NCI-H446 treated with DMSO at 0.1 percent for 48 hours (cell line): Measurements from ENCODE around the gene CALCR.
"Not testable (repeated sequence)": the region's sequence is repeated elsewhere in the genome, so short reads cannot be mapped to it uniquely, and the experiment has no call there.

Experiments used
- DNase-seq: peaks from one replicate; lab custom pipeline; 2025; lab: John Stamatoyannopoulos, UW

The CALCR gene

DNA sequence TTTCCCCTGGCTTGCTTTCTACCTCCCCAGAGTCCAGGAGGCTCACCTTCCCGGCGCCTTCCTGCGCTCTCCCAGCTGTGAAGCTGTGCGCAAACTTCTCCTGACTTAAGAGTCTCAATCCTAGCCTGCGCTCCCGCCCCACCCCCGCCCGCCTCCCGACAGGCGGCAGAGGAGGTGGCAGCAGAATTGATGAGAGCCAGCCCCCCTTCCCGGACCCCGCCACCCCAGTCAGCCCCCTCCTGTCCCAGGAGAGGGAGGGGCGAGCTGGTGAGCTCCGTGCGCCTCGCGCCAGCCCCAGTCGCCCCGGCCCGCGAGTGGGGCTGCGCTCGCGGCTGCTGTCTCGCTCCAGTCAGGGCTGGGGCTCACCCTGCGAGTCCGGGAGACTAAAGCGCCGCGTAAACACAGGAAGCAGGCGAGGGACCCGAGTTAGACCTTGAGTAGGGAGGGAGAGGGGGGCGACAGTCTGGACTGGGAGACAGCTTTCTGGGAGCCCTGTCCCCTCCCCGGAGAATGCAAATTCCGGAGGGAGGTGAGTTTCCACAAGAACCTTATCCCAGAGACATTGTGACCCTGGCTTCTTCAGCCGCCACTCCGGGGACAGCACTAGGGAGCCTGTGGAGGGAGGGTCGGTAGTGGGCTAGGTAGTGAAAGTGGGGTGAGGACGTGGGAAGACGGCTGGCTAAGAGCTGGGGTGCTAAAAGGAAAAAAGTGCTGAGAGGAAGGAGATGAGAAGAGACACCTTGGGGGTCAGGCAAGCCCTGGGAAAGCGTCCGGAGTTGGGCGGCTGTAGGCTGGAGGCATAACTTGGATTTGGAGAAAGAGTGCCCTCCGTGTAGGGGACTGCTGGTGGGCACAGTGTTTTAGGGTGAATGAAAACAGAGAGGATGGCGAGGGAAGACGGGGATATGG is at the start of gene CALCR:
Gene CALCR (minus strand): TSS at position 79 of the 909 bp plus-strand sequence. CDS start 87,743 bp downstream, outside the sequence.
- DNase-seq = no peak

DNA sequence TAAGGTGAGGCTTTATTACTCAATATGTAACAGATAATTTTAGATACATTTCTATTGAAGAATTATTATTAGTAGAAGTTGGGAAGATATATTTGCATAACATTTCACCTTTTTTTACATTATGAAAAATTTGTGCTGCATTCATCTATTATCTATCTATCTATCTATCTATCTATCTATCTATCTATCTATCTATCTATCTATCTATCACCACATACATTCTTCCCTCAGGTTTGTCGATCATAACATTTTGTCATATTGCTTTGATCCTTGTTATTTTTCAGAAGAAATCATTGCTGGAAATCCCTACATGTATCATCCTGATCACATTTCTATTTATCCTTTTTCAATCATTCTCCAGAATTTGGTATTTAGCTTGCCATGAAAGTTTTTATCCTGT is 49.3 kb upstream of the CALCR start:
- no peak for DNase-seq

DNA sequence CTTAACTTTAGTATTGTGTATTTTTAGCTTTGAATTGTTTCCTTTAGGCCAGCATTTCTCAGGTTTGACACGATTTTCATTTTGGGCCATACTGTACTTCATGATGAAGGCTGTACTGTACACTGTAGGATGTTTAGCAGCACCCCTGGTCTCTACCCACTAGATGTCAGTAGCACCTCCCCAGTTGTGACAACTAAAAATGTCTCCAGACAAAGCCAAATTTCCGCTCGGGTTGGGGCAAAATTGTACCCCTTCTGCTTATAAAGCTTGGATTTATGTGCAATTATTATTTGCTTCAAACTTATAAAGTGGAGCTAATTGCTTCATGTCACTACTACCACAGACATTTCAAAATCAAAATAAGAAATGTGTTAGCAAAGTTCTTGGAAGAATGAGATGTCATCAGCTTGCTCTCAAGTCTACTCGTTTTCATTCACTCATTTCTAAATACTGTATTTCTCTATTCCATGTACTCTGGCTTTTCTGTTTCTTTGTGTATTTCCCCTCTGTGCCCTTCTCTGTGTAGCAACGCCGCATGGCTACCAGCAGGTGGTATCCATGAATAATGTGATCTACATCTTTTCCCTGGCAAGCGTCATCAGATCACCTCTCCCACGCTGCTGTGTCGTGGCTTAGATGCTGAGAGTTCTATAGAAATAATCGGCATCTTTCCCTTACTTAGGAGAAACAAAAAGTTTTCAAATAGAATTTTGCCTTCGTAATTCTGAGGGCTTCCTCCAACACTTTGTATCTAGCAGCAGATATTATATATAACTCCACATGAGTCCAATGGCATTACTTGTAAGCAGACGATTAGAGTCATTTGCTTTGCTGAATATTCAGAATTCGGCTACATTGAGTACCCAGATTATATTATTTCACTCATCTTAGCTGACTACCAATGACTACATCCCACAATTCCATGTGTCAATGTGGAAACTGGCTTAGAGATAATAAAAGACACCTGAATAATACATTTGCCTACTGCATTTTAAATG is 47.8 kb upstream of the CALCR start:
- no peak for DNase-seq

DNA sequence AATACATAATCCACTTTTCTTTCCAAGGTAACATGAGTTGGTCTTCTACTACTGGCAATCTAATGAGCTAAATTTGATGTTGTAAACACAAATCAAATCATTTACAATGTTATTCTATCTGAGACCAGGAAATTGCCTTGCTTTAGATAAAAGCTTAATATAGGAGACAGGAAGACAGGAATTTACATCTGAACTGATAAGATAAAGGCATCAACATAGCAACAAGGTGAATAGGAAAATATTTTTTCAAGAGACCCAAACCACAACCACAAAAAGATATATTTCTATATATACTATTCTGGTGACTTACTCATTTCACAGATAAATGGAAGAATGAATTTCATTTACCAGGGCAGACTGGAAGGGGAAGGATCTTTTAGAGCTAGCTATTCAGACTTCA is 46.3 kb upstream of the CALCR start:
- DNase-seq = no peak

DNA sequence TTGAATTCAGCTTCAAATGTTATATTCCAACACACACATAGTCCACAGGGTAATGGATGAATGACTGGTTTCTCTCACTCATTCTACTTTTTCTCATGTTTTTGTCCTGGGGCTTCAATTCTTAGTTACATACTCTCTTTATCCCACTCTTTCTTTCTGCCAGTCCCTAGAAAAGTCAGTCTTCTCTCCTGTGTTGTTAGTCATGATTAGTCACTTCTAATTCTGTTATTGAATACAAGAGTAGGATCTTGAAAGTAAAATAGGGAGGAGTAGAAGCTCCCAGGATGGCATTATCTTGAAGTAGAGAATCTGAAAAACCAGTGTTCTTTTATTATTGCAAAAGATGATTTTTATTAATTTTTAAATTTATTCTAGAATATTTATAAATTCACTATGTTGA is 45.5 kb upstream of the CALCR start:
- DNase-seq = no peak

DNA sequence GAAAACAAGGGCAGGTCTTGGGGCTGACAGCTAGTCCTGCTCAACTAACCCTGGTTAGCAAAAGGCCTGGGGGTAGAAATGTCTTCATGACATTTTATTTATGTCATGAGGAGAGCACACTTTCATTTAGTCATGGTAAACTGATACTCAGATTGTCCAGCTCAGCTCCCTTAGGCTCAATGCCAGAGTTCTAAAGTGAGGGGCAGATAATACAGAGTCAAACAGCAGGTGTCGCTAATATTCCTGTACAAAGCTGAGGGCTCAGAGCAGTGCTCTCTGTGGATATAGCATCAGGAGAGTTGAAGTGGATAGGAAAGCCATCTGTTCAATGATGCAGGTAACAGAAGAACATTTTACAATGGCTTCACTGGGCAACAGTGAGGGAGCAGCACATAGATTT is 26.8 kb upstream of the CALCR start:
- no peak for DNase-seq

DNA sequence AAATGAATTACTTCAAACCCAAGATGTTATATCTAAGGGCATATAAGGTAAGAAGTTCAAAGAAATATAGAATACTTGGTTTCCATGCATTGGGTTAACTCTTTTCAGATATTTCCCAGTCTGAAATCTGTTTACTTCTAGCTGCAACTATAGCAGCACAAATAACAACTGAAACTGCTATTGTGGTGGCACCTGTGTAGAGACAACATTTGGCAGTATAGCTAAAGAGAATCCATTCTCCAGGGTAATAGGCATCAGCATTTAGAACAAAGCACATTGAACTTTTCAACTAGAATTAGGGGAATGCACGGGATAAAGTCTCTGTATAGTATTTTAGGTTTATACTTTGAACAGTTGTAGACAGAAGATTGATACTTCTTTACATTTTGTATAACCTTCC is 19.7 kb upstream of the CALCR start:
- no peak for DNase-seq

DNA sequence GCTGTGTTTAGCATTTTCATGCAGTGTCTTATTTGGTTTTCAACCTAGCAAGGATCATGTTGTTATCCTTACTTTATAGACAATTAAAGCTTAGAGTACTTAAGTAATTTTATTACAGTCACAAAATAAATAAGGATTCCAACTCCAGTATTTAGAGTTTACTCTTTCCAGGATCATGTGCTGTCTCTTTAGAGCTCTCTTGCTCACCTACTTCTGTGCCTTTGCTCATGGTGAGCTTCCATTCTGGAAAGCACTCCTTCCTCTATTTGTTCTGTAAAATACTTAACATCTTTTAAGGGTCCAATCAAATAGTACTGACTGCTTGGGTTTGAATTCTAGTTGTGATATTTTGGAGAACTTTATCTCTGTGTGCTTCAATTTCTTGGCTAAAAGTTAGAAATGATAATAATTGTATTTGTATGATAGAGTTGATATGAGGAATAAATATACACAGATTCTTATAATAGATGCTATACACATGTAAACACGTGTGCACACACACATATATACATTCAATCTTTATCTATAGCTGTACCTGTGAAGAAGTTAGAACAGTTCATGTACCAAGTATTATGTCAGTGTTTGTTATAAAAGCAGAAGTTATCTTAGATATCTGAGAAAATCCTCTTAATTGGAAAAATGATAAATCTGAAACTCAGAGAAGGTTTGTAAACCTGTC is 18.2 kb upstream of the CALCR start:
- no peak for DNase-seq

DNA sequence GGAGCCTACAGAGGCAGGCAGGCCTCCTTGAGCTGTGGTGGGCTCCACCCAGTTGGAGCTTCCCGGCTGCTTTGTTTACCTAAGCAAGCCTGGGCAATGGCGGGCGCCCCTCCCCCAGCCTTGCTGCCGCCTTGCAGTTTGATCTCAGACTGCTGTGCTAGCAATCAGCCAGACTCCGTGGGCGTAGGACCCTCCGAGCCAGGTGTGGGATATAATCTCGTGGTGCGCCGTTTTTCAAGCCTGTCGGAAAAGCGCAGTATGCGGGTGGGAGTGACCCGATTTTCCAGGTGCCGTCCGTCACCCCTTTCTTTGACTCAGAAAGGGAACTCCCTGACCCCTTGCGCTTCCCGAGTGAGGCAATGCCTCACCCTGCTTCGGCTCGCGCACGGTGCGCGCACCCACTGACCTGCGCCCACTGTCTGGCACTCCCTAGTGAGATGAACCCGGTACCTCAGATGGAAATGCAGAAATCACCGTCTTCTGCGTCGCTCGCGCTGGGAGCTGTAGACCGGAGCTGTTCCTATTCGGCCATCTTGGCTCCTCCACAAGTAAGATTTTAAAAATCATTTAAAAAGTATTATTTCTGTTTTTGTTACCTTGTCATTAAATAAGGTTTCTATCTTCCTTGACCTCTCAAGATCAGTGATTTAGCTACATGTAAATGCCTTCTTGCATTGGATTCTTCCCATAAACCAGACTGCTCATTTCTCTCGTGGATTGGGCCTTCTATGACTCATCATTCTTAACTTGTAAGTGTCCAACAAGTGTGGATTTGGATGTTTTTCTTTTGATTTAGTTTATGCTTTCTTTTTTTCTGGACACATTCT is 16.9 kb upstream of the CALCR start:
- DNase-seq = not testable (repeated sequence)

DNA sequence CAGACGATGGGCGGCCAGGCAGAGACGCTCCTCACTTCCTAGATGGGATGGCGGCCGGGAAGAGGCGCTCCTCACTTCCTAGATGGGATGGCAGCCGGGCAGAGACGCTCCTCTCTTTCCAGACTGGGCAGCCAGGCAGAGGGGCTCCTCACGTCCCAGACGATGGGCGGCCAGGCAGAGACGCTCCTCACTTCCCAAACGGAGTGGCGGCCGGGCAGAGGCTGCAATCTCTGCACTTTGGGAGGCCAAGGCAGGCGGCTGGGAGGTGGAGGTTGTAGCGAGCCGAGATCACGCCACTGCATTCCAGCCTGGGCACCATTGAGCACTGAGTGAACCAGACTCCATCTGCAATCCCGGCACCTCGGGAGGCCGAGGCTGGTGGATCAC is 11.9 kb upstream of the CALCR start:
- not testable (repeated sequence) for DNase-seq

DNA sequence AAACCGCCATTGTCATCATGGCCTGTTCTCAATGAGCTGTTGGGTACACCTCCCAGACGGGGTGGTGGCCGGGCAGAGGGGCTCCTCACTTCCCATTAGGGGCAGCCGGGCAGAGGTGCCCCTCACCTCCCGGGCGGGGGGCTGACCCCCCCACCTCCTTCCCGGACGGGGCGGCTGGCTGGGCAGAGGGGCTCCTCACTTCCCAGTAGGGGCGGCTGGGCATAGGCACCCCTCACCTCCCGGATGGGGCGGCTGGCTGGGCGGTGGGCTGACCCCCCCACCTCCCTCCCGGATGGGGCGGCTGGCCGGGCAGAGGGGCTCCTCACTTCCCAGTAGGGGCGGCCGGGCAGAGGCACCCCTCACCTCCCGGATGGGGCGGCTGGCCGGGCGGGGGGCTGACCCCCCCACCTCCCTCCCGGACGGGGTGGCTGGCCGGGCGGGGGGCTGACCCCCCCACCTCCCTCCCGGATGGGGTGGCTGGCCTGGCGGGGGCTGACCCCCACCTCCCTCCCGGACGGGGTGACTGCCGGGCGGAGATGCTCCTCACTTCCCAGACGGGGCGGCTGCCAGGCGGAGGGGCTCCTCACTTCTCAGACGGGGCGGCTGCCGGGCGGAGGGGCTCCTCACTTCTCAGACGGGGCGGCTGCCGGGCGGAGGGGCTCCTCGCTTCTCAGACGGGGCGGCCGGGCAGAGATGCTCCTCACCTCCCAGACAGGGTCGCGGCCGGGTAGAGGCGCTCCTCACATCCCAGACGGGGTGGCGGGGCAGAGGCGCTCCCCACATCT is 11.4 kb upstream of the CALCR start:
- DNase-seq = not testable (repeated sequence)

DNA sequence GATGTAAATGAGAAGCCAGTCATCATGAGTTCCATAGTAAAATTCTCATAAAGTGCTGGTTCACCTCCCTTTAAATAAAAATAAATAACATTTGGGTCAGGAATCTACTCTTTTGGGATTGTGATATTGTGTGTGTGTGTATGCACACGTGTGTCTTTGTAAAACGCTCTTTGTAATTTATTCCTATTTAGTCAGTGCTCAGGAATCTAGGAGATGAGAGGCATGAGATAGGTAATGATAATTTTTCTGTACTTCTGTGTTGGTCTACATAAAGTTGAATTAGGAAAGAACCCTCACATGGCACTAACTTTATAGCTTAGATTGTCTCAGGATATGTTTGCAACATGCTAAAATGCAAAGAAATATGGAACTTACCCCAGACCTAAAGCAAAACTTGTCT is 4.9 kb upstream of the CALCR start:
- DNase-seq = no peak

DNA sequence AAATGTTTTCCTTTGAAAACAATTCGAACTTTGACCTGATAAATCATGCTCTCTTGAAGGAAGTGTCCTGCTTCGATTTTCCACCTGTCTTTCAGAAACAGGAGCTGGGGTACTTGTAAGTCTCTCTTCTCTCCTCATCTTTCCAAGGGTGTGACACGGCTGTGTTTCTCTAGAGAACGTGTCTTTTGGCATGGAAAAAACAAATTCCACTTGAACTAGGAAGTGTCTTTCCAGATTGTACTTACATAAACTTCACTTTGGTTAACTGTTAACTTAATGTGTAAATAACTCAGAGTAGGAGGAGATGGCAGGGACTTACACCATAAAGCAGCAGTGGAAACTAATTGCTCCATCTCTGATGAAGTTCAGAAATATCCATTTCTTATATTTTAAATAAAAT is 4.2 kb upstream of the CALCR start:
- no peak for DNase-seq

DNA sequence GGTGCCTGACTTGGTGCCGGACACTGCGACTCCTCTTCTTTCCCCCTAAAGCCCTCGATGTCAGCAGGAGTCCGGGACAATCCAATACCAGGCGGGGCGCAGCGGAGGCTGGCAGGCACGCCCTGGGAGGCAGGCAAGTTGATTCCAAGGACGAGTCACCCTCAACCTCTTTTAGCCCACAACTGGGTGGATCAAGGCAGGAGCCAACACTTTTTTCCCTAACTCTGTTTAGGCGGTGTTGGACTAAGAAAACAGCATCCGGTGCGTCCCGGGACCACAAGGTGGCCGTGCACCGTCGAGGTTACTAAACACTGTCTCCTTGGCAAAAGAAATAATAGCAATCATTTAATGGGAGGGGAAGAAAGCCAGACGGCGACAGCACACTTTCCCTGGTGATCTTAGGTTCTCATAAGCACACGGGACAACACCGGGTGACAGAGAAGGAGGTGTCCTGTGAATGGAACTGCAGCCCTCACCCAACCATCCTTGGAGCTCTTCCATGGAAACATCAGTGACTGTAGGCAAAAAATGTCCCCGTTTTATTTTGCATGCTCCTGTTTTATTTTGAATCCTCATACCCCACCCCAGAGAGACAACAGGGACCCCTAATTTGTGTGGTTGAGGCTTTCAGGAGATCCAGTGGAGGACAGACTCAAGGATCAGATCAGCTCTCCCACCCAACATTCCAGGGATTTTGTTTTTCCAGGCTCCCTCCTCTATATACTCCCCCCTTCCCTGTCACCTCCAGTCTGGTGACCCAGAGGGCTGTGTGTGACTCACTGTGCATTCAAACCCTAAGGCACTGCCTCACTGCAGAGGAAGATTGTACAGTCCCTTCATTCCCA is 1.3 kb upstream of the CALCR start:
- DNase-seq = no peak

DNA sequence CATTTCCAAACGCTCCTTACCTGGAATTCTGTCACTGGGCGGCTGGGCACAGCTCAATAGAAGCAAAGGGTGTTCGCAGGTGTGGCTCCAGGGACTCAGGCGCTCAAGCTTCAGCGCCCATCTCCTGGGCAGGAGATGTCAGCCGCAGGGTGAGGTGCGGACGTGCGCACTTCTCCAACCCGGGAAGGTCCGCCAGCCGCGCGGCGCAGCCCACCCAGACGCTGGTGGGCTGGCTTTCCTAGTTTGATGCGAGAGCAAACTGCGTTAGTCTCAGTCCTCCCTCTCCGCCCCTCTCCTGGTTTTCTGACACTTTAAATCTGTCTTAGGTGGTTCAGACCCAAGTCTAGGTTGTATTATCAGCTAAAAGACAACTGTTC is 267 bp downstream of the CALCR start:
- no peak for DNase-seq

DNA sequence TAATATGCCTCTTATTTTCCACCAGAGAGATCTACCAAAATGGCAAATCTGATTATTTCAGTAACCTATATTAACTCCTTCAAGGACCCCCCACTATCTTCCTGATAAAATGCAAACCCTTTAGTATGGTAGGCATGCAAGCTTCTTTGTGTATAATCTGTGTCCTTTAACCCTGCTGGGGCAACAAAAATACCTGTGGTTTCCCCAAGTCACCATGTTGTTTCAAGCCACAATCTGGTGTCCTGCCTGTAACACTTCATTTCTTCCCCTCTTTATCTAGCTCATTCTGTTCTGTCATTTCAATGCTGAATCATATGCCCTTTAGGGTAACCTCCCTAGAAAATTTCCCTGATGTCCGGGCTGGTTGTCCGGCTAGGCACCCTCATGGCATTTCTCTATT is 5.3 kb downstream of the CALCR start:
- no peak for DNase-seq

DNA sequence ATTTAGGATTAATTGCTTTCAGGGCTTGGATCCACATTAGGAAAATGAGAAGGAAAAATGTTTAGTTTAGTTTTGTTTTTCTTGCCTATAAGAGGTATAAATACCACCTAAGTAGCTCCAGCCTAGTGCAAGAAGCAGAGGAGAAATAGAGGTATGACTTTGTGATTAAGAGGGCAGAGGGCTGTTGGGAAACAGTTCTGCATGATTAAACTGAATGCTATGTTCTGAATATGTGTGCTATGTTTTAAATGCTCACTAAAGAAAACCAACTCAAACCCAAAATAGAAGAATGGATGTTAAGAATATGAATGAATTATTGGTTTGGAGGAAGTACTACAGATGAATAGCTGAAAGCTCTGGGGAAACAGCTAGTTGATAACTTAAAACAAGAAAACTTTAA is 7.6 kb downstream of the CALCR start:
- DNase-seq = no peak

DNA sequence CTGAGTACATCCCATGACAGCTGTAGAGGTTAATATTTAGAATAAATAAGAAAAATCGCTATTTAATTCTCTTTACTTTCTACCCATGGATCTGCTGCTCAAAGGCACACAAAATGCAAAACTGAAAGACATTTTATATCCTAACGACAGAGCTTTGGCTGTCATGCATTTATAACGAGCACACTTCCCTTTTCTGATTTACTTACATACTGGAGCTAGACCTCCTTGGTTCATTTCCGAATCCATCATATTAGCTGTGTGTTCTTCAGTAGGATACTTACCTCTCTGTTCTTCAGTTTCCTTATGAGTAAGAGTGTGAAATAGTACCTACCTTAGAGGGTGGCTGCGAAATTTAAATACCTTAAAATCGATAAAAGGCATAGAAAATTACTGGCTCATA is 10.9 kb downstream of the CALCR start:
- no peak for DNase-seq

DNA sequence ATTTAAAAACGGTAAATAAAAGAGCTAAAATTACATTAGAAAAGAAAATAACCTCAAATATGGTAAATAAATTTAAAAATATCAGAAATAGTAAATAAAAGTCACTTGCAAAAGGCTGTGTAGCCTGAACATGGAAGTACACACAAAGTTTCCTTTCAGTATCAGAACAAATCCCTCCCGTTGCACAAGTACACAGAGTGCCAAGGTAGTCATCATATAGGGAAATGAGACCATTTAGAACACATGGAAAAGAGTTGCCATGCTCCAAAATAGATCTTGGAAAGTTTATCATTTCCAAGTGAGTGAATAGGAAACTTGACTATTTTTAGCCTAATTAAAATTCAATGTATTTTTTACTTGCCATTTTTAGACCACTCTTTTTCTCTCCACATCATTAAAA is 11.6 kb downstream of the CALCR start:
- DNase-seq = no peak

DNA sequence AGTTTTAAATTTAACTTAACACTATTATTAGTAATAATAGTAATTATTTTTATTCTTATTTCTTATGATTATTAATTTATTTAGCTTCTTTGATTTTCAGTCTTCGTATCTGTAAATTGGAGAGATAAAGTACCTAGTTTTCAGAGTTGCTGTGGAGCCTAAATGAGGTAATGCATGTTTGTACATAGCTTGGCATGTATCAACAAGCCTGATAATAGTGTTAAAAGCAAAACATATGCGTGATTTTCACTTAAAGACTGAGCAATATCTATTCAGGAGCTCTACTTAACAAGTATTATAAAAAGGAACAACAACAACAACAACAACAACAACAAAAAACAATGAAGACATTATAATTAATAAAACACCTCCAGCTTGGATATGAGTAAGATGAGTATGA is 12.4 kb downstream of the CALCR start:
- no peak for DNase-seq
